GM21360 (cell line): ENCODE data around the gene FBXW2.

Experiments used
- ATAC-seq: cut with Tn5 transposase; IDR thresholded peaks from one replicate; pipeline ENCODE4 v1.9.1; 2021; ENCODE audit warnings: mild to moderate bottlenecking, moderate library complexity; ENCODE audit not compliant: unreplicated experiment

The FBXW2 gene

GRCh38 chr9:120745278-120745677 is 47.9 kb downstream of the FBXW2 start:
- no peak for ATAC-seq

DNA sequence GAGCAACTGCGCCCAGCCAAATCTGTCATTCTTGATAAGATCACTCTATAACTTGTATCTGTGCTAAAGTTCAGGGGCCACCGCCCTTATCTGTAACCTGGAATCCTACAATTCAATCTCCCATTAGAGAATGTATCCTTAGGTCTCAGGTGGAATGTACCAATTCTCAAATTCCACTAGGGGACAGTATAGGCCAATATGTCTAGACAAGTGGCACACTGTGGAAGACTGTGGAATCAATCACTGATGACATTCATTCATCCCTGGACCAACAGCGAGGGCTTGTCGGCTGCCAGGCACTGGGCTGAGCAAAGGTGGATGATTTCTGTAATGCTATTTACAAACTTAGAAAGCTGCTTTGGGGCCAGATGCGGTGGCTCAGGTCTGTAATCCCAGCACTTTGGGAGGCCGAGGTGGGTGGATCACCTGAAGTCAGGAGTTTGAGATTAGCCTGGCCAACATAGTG is 50.2 kb downstream of the FBXW2 start:
- ATAC-seq, result peak; percentile 82

GRCh38 chr9:120741701-120742100 is 51.5 kb downstream of the FBXW2 start:
- ATAC-seq, result no peak

- no peak for ATAC-seq
Observed at GRCh38 chr9:120741191-120741590, 52.0 kb downstream of the FBXW2 start.

DNA sequence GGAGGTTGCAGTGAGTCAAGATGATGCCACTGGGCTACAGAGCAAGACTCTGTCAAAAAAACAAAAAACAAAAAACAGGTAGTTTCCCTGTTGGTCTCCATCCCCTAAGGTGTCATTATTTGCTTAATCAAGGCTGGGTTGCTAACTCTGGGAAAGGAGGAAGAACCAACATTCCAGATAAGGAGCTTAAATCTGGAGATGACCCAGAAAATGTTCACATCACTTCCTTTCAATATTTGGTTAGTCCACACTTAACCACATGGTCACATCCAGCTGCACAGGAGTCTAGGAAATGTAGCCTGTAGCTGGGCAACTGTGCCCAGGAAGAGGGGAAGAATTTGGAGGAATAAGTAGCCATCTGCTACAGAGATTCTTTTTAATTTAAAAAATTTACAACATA is 53.1 kb downstream of the FBXW2 start:
- no peak for ATAC-seq

- ATAC-seq, result no peak
Observed at GRCh38 chr9:120737416-120738165, 55.6 kb downstream of the FBXW2 start.

DNA sequence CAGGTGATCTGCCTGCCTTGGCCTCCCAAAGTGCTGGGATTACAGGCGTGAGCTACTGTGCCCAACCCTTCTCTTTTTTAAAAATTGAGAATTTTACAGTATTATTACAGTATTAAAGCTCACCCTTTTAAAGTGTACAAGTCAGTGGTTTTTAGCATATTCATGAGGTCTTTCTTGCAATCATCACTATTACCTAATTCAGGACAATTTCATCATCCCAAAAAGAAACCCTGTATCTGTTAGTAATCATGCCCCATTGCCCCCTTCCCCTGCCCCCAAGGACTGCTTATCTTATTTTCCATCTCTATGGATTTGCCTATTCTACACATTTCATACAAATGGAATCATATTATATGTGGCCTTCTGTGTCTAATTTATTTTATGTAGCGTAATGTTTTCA is 56.3 kb downstream of the FBXW2 start:
- ATAC-seq, result no peak

DNA sequence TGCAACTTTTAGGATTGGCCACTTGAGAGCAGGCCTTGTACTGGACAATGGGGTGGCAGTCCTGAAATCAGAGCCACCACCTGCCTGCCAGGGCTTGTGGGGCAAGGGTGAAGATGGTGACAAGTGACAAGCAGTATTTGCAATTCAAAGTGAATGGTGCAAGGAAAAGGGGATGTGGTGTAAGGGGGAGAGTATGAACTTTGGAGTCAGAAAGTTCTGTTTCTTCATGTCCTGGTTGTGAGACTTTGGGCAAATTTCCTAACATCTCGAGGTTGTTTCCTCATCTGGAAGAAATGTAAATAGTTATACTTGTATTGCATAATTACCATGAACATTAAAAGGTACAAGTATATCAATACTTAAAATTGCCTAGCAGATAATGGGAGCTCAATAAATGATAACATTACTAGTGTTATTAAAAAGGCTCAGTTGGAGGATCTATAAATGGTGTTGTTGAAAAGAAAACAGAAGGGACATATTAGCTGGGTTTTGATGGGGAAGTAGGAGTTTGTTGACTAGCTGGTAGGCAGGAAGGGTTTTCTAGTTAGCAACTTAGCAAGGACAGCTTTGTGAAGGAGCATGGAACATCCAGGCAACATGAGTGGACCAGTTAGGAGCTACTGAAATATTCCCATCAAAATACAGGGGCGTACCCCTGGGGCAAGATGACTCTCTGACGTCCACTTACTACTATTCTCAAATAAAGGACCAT is 57.6 kb downstream of the FBXW2 start:
- no peak for ATAC-seq

- ATAC-seq, result no peak
Observed at GRCh38 chr9:120734607-120735410, 58.4 kb downstream of the FBXW2 start.

- no peak for ATAC-seq
Observed at GRCh38 chr9:120733190-120733589, 60.0 kb downstream of the FBXW2 start.

DNA sequence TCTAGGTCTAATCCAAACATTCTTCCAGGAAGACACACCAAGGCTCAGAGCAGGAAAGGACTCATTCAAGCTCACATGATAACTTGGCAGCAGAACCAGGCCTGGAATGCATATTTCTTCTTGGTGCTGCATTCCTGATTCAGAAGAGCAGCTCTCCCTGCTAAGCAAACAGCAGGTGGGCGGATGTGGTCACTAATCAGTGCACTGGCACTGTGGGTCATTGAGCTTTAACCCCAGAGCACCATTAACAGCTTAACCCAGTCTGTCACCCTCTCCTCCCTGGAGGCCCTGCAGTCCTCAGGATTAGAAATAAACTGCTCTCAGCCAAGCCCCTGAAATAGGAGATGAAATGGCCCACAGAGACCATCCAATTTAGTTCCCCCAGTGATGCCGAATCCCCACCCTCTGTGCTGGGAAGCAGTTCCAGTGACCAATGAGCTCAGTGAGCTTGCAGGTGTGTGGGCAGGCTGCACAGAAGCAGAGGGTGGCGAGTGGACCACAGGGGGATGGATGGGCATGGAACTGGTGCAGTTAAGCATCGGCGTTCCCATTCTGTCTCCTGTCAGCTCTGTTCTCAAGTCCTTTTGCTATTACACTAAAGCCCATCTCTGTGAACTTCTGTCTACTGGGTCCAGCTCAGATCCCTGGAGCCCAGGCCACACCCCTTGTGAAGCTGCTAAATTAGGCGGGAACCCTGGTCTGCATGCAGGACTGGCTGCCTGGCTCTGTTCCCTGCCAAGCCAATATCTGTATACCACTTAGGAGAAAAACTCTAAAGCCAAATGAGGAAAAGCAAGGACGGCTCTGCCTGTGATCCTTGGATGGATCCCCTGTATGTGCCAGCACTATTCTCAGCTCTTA is 62.3 kb downstream of the FBXW2 start:
- ATAC-seq, result no peak

- no peak for ATAC-seq
Observed at GRCh38 chr9:120729791-120730241, 63.4 kb downstream of the FBXW2 start.

DNA sequence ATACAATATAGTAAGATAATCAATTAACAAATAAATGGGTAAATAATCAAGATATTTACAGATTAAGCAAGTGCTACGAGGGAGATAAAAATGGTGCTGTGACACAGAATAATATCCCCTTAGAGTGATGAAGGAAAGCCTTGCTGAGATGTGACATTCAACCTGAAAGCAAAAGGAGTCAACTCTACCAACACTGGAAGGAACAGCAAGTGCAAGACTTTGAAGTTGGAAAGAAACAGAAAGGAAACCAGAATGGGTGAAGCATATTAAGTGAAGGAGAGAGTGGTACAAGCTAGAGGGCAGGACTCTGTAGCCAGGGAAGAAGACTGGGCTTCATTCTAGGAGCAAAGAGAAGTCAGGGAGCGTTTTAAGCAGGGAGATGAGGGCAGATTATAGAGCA is 66.7 kb downstream of the FBXW2 start:
- no peak for ATAC-seq

GRCh38 chr9:120725907-120726306 is 67.3 kb downstream of the FBXW2 start:
- ATAC-seq, result no peak

DNA sequence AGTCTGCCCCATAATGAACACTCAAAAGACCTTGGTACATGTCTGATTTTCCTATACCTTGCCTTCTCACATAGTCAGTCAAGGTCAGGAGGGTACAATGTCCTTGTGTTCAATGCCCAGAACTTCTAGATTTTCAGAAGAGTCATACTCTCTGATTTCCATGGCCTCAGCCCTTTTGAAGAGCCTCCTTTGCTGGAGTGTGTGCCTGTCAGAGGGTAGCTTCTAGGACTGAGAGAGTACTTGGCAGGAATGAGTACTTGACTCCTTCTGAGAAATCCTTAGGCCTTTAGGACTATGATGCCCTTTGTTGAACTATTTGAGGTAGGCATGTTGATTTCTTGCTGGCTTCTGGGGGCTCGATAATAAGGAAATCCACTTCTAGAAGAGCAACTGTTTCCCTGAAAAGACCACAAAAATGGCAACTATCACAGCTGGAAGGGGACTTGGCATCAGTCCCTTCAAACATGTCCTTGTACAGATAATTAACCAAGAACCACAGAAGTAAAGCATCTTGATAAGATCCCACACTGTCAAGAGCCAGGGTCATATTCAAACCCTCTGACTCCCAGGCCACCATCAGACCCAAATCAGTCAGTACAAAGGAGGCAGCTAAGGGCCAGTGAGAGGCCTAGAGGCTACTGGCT is 68.3 kb downstream of the FBXW2 start:
- ATAC-seq, result no peak

- ATAC-seq, result no peak
Observed at GRCh38 chr9:120723565-120723964, 69.7 kb downstream of the FBXW2 start.

DNA sequence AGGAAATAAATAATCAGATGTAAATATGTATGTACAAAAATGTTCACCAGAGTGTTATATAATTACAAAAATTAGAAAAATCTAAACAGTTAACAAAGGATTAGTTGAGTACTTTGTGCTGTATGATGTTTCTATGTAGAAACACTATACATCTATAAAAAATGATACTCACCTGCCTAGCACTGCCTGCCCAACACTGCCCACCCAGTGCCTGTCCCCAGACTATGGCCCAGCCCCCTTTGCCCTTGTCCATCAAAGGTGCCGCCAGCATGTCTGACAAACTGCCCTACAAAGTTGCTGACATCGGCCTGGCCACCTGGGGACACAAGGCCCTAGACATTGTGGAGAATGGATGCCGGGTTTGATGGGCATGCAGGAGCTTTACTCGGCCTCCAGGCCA is 72.8 kb downstream of the FBXW2 start:
- ATAC-seq, result no peak

DNA sequence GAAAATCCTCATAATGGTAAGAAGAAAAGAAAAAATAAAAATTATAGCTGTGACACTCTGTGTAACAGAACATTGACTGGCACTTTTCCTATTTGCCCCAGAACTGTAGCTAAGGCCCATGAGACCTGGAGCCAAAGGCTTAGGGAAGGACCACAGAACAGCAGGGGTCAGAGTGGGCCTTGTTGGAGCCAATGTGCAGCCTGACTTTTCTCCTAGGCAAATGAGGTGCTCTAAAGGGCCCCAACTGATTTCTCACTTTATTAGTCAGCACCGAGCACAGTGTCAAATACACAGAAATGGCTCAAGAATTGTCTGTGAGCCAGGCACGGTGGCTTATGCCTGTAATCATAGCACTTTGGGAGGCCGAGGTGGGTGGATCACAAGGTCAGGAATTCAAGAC is 74.9 kb downstream of the FBXW2 start:
- ATAC-seq, result no peak

GRCh38 chr9:120717176-120717575 is 76.0 kb downstream of the FBXW2 start:
- ATAC-seq, result no peak

GRCh38 chr9:120716483-120716882 is 76.7 kb downstream of the FBXW2 start:
- no peak for ATAC-seq
